NCI-H2029 treated with DMSO at 0.1 percent for 48 hours (cell line): ENCODE measurements around the gene DLGAP4.
"Not testable (repeated sequence)": the region's sequence is repeated elsewhere in the genome, so short reads cannot be mapped to it uniquely, and the experiment has no call there.

Source experiments
- DNase-seq: peaks from one replicate; lab custom pipeline; 2025; lab: John Stamatoyannopoulos, UW

DLGAP4 gene

GRCh38 chr20:36564078-36564725 is 258.1 kb downstream of the DLGAP4 start:
- DNase-seq: not testable (repeated sequence)

DNA sequence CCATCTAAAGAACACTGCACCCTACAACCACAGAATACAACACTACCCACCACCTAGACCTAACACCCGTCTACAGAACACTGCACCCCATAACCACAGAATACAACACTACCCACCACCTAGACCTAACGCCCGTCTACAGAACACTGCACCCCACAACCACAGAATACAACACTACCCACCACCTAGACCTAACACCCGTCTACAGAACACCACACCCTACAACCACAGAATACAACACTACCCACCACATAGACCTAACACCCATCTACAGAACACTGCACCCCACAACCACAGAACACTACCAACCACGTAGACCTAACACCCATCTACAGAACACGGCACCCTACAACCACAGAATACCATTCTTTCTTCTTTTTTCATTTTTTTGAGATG is 258.6 kb downstream of the DLGAP4 start:
- DNase-seq: not testable (repeated sequence)

- no peak for DNase-seq
These were observed 259.4 kb downstream of the DLGAP4 start for GRCh38 chr20:36565520-36565919.

DNA sequence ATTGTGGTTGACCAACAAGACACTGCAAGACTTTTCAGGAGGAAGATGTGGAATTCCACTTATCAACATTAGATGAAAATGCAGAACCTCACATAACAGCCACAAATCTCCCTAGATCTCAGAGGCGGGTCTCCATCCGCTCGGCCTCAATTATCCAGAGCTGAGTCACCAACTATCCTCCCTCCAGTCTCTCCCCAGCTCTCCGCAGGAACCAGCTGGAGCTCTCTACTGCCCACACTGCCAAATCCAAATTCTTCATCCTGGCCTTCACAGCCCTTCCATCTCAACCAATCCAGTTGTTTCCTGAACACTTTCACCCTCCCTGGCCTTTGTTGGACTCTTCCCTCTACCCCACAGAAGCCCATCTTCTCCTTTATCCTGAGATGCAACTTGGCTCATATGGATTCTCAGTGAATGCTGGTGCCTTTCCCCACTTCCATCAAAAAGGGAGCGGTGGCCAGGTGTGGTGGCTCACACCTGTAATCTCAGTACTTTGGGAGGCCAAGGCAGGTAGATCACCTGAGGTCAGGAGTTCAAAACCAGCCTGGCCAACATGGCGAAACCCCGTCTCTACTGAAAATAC is 263.8 kb downstream of the DLGAP4 start:
- DNase-seq: no peak

- DNase-seq: no peak
These were observed 265.7 kb downstream of the DLGAP4 start for GRCh38 chr20:36571564-36572504.

- DNase-seq: no peak
These were observed 266.6 kb downstream of the DLGAP4 start for GRCh38 chr20:36572701-36573102.

DNA sequence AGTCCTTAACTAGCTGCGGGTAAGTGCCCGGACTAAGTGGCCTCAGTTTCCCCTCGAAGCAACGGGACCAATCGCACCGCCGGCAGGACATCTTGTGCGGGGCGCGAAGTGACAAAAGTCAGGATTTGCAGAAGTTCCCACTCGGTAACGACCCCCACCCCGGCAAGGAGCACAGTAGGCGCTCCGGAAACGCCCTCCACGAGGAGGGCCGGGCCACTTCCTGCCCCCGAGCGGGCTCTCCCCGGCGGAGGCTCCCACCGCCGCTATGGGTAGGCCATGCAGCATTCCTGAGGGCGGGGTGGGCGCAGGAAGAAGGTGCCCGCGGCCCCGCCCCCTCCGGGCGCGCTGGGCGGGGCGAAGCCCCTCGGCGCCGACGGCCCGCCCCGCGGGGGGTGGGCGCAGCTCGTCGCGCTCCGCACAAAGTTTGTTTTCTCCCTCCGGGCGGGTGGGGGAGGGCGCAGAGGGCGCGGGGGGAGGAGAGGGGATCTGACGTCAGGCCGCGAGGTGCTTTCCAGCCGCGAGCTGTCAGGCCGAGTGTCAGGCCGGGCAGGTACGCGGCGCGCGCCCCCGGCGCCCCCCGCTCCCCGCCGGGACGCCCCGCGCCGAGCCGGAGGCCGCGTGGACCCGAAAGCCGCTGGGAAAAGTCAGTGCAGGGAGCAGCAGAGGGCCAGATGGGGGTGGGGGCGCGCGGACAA is 267.1 kb downstream of the DLGAP4 start, which contains the start of gene TGIF2:
TGIF2 (plus strand) TSS at position 495 of the 695 bp plus-strand sequence. CDS start 5,178 bp downstream, outside the sequence.
- DNase-seq: no peak

- no peak for DNase-seq
These were observed 267.7 kb downstream of the DLGAP4 start for GRCh38 chr20:36573798-36574365.

DNA sequence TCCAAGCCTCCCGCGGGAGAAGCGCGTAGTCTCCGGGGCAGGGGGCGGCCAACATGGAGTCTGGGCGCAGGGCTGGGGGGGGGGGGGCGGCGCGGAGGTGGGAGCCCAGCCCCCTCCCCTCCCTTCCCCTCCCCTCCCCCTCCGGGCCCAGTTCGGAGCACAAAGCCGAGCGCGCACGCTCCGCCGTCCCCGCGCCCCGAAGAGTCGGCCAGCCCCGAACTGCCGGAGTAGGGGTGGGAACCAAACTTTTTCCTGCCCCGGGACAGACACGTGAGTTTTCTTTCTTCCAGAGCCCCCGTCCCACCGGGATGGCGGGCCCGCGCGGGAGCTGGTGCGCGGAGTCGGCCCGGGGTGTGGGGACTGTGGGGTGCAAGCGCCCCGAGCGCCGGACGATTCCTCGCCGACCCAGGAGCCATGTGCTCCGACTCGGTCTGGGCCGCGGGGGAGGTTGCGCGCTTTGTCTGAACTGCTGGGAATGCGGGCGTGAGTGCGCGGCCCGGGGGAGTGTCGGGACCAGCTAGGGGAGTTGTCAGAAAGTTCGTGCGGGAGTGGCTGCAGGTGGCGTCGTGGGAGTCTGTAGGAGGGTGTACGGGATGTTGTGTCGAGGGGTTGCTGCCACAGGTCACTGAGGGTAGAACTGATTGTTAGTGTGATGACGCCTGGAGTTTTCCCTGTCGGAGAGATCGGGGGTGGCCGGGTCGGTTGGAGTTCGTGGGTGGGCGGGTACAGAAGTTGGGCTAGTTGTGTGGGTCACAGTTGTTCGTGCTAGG is 268.4 kb downstream of the DLGAP4 start:
- DNase-seq: no peak

DNA sequence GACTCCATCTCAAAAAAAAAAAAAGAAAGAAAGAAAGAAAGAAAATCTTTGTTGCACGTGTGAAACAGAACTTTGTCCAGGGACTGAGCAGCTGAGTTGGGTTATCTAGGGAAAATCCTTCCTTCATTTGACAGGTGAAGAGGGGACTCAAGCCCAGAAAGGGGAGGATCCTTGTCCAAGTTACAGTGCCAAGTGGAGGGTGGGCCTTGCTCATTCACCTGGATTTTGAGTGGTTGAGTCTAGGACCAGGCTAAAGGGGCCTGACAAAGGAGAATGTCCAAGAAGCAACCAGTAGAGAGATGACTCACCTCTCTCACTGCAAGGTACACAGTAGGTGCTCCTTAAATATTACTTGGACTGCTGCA is 269.9 kb downstream of the DLGAP4 start:
- no peak for DNase-seq
